ENCODE measurements around the gene ATP10D. TPM values are rescaled to one million over a fixed set of nuclear protein-coding genes. Genes with fewer than 3 reads are reported as not detected.

Gene ATP10D
- total RNA-seq, 6 experiments from 2014 or later = 50.6 to 73.8 (median 55.4) TPM

DNA sequence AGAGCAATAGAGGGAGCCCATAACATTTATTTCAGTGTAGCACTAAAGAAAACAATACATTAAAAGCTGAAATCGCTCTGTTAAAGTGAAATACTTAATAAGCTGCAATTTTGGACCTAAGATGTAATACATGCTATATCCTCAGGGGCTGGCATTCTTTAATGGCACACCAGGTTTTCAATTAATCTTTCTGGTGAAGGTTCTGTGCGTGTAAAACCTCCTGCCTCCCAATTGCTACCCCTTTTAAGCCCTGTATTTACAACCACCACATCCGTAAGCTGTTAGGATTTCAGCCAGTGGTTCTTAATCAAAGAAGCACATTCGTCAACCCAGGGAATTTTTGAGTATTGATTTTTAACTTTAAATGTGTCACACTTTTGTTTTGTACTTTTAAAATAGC, 14.0 kb upstream of the ATP10D start:
- H3K4me3 Mint-ChIP-seq = no peak overlapping the region
- H3K27ac Mint-ChIP-seq = no peak overlapping the region
- TF ChIP-seq, protein P1, sequence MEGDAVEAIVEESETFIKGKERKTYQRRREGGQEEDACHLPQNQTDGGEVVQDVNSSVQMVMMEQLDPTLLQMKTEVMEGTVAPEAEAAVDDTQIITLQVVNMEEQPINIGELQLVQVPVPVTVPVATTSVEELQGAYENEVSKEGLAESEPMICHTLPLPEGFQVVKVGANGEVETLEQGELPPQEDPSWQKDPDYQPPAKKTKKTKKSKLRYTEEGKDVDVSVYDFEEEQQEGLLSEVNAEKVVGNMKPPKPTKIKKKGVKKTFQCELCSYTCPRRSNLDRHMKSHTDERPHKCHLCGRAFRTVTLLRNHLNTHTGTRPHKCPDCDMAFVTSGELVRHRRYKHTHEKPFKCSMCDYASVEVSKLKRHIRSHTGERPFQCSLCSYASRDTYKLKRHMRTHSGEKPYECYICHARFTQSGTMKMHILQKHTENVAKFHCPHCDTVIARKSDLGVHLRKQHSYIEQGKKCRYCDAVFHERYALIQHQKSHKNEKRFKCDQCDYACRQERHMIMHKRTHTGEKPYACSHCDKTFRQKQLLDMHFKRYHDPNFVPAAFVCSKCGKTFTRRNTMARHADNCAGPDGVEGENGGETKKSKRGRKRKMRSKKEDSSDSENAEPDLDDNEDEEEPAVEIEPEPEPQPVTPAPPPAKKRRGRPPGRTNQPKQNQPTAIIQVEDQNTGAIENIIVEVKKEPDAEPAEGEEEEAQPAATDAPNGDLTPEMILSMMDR (IDR thresholded peaks at IDR 0.05) = peak; percentile 39
- H3K27me3 Mint-ChIP-seq (ENCODE audit: insufficient read depth) = no peaks in the 10 kb centered on the region
- DNase-seq = no peak
- H3K4me1 Mint-ChIP-seq (ENCODE audit: low read depth) = peaks cover 49% of the 10 kb centered on the region
- H3K36me3 Mint-ChIP-seq (ENCODE audit: low read depth) = no peaks in the 10 kb centered on the region
- H3K9me3 Mint-ChIP-seq = no peaks in the 10 kb centered on the region

DNA sequence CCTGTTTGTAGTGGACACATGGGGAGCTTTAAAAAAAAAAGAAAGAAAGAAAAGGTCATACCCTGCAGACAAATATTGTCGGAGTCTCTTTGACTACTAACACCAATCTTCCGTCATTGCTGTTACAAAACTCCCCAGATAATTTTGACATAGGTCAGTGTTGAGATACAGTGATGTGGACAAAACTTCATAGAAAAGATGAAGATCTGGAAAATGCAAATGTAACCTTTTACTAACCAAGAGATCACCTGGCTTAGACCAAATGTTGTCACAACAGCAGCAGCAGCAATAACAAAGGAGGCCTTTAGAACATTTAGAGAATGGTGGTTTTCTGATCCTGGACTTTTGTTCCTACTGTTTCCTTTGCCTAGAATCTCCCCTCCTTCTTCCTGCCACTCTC, 13.5 kb upstream of the ATP10D start:
- Mint-ChIP-seq H3K4me3 (no peak overlapping the region), H3K27me3 (ENCODE audit: insufficient read depth) (no peaks in the 10 kb centered on the region)
- TF ChIP-seq, protein P1 (IDR thresholded peaks at IDR 0.05) = no peak

DNA sequence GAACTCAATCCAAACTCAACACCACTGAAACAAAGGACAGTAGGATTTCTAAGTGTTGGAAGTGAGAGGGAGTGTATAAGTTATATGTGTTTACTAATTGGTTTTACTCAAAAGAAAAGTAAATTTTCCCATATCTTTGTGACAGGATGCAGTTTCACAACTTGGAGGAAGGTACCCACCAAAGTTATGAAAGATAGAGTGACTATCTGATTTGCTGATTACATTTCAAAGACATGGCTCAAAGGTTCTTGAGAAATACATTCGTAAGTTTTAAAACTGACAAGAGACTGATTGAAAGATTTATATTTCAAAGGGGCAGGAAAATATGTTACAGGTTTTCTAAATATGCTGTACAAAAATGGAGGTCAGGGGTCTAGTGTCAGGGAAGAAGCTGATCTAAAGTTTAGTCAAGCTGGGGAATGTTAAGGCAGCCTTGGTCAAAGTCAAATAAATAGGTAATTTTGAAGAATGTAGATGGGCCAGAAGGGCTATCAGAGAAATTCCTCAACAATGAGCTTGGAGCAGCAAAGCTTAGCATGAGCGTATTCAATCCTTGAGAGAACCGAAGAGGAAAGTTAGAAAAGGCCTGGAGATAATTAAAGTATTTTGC, 11.8 kb upstream of the ATP10D start:
- no peak overlapping the region for H3K4me3 Mint-ChIP-seq
- TF ChIP-seq, protein P1 (IDR thresholded peaks at IDR 0.05) = no peak
- H3K4me1 Mint-ChIP-seq (ENCODE audit: low read depth) = peaks cover 49% of the 10 kb centered on the region
- H3K9me3 Mint-ChIP-seq = no peaks in the 10 kb centered on the region
- H3K27me3 Mint-ChIP-seq (ENCODE audit: insufficient read depth) = no peaks in the 10 kb centered on the region; the same call in 1 of the 2 replicates
- no peaks in the 10 kb centered on the region for H3K36me3 Mint-ChIP-seq (ENCODE audit: low read depth)
- no peak overlapping the region for H3K27ac Mint-ChIP-seq
- no peak for DNase-seq

More for the DNA sequence above, 13.5 kb upstream of the ATP10D start:
- H3K27ac Mint-ChIP-seq = no peak overlapping the region
- no peaks in the 10 kb centered on the region for H3K9me3 Mint-ChIP-seq
- H3K4me1 Mint-ChIP-seq (ENCODE audit: low read depth) = peaks cover 49% of the 10 kb centered on the region
- DNase-seq = no peak
- no peaks in the 10 kb centered on the region for H3K36me3 Mint-ChIP-seq (ENCODE audit: low read depth)

DNA sequence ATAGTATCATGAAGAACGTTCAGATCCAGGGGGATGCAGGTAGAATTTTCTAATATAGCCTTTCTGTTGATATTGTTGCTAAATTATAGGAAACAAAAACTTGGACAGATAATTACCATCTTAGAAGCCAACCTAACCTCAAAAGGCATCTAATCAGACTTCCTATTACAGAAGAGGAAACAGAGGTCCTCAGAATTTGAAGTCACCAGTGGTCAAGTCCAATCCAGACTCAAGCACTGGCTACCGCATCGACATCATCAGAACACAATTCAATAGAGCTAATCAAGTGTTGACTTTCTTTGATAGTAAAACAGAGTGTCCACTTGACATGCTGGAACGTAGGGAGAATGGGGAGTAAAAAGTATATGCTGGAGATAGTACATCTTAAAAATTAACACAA, 10.3 kb upstream of the ATP10D start:
- Mint-ChIP-seq H3K9me3 (no peaks in the 10 kb centered on the region), H3K27me3 (ENCODE audit: insufficient read depth) (no peaks in the 10 kb centered on the region; the same call in 1 of the 2 replicates), H3K4me3 (no peak overlapping the region), H3K36me3 (ENCODE audit: low read depth) (no peaks in the 10 kb centered on the region), H3K4me1 (ENCODE audit: low read depth) (peaks cover 39% of the 10 kb centered on the region), H3K27ac (no peak overlapping the region)
- DNase-seq = no peak
- TF ChIP-seq, protein P1 (IDR thresholded peaks at IDR 0.05) = no peak

DNA sequence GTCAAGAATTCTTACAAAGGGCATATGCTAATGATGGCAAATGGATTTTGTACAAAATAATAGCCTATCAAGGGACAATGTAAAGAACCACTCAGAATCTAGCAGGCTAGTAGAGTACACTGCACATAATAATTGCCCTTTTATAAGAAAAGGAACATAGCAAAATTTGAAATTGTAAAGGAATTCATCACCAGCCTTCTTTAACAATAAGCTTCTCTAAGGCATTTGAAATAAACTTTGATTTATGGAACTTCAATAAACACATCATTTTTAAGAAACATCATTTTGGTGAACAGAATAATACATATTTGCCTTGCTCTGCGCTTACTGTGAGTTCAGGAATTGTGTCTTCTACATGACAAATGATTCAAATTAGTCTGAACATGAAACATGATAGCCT, 9.7 kb upstream of the ATP10D start:
- no peak overlapping the region for H3K27ac Mint-ChIP-seq
- H3K9me3 Mint-ChIP-seq = no peaks in the 10 kb centered on the region
- peaks cover 33% of the 10 kb centered on the region for H3K4me1 Mint-ChIP-seq (ENCODE audit: low read depth)
- no peaks in the 10 kb centered on the region; the same call in 1 of the 2 replicates for H3K27me3 Mint-ChIP-seq (ENCODE audit: insufficient read depth)
- TF ChIP-seq, protein P1 (IDR thresholded peaks at IDR 0.05) = no peak
- DNase-seq = no peak
- no peak overlapping the region for H3K4me3 Mint-ChIP-seq
- no peaks in the 10 kb centered on the region for H3K36me3 Mint-ChIP-seq (ENCODE audit: low read depth)

Data from HFFc6 (cell line).